Stimulated activated CD8-positive, alpha-beta memory T cell treated with anti-CD3 and anti-CD28 coated beads, Interleukin-2, amount 100 ng/mL, for 48 hours (primary cell): ENCODE results near the gene TNRC6B.
"Not testable (repeated sequence)": the region's sequence is repeated elsewhere in the genome, so short reads cannot be mapped to it uniquely, and the experiment has no call there.

Source experiments
- DNase-seq, 2 donors: peaks; one replicate each; pipeline ENCODE4 v3.0.0-alpha.2; 2020; ENCODE audit warnings: low read depth in 2 of 2

Gene TNRC6B

GRCh38 chr22:40364431-40364830 lies 186.7 kb downstream of the TNRC6B start:
- DNase-seq: no peak

- DNase-seq: no peak
Measured at GRCh38 chr22:40366068-40366467, 188.3 kb downstream of the TNRC6B start.

GRCh38 chr22:40367342-40367741 lies 189.6 kb downstream of the TNRC6B start:
- DNase-seq: no peak

GRCh38 chr22:40368016-40368415 lies 190.3 kb downstream of the TNRC6B start:
- DNase-seq: no peak

GRCh38 chr22:40368836-40369235 lies 191.1 kb downstream of the TNRC6B start:
- no peak for DNase-seq

GRCh38 chr22:40374567-40374966 lies 196.8 kb downstream of the TNRC6B start:
- DNase-seq: no peak

- DNase-seq: no peak
Measured at GRCh38 chr22:40376149-40376548, 198.4 kb downstream of the TNRC6B start.

- no peak for DNase-seq
Measured at GRCh38 chr22:40377931-40378330, 200.2 kb downstream of the TNRC6B start.

GRCh38 chr22:40378448-40378847 lies 200.7 kb downstream of the TNRC6B start:
- not testable (repeated sequence) for DNase-seq

GRCh38 chr22:40381461-40381860 lies 203.7 kb downstream of the TNRC6B start:
- no peak for DNase-seq

- DNase-seq: no peak
Measured at GRCh38 chr22:40383905-40384304, 206.2 kb downstream of the TNRC6B start.

- DNase-seq: no peak
Measured at GRCh38 chr22:40385036-40385782, 207.5 kb downstream of the TNRC6B start.
